Right kidney (tissue), 1 donor: Measurements from ENCODE around the gene COX7A2.

ENCODE experiments used
- DNase-seq: peaks from one replicate; pipeline ENCODE4 v3.0.0-alpha.2; 2016

Gene COX7A2

DNA sequence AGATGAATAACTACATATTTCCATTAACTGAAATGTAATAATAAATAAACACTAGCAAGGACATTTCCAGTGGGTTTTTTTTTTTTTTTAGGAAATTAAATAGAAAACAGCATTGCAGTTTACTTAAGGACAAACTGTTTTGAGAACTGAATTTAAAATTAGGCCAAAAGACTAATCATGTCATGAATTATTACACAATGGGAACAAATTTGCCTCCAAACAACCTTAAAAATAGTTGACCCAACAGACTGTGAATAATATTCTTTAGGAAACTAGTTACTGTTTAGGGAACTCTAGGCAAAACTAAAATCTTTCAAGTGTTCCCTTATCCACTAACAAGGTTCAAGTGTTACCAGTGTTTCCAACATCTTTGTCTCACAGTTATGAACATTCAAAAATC lies 21.3 kb downstream of the COX7A2 start:
- no peak for DNase-seq

DNA sequence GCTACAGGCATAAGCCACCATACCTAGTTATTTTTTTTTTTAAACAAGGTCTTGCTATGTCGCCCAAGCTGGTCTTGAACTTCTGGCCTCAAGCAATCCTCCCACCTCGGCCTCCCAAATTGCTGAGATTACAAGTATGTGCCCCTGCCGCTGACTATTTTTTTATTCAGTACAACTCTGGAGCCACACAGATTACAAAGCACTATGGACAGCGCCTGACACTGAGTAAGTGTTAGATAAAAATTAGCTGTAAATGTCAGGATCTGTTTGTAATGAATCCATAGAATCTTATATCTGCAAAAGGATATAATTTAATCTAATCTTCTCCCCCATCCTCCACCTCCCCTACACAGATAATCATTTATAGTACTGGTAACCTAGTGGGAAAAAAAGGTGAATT lies 22.5 kb downstream of the COX7A2 start:
- DNase-seq, result no peak

DNA sequence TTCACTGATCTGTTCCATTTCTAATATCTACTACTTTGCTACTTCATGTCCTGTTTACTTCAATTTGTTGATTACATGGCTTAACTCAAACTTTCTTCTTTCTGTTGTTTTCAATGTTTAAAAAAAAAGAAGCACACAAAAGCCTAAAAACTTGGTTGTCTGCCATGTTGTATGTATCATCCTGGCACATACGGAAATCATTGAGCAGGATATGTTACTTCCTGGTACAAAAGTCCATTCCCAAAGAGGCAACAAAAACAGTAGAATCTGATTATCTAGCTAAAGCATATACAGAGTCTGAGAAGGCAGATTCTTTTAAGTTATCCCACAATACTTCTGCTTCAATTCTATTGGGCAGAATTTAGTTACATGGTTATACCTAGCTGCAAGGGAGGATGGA lies 23.2 kb downstream of the COX7A2 start:
- no peak for DNase-seq

DNA sequence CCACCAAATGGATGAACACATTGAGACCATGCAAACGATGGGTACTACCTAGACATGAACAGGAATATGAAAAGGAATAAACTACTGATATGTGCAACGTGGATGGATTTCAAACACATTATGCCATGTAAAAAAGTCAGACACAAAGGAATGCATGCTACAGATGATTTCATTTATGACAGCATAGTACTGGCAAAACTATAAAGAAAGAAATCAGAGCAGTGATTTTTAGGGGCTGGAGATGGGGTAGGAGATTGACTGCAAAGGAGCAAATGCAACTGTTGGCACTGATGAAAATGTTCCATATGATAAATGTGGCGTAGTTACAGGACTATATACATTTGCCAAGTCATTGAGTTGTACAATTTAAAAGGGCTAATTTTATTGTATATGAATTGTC lies 24.3 kb downstream of the COX7A2 start:
- DNase-seq, result no peak

GRCh38 chr6:75217193-75217592 lies 26.4 kb downstream of the COX7A2 start:
- DNase-seq, result no peak

DNA sequence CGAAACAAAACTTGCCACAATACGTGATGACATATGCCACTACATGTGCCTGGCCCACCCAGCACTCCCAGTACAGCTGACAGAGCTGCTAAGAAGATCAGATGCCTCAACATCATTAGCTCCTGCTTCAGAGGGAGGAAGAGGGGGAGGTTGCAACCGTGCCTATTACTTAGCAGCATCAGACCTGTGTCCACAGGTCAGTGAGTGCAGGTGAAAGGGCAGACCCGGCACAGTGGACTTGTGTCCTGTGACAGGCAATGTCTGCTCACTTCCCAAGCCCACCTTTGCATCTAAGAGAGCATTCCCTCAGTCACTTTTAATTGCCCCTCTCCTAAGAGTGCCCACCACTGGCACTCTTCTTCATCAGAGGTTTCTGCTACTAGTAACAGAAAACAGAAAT lies 28.3 kb downstream of the COX7A2 start:
- DNase-seq, result no peak

GRCh38 chr6:75213732-75214131 lies 29.9 kb downstream of the COX7A2 start:
- DNase-seq, result no peak

- DNase-seq, result no peak
These were observed 30.5 kb downstream of the COX7A2 start for GRCh38 chr6:75213112-75213511.

GRCh38 chr6:75211920-75212590 lies 31.5 kb downstream of the COX7A2 start:
- no peak for DNase-seq

DNA sequence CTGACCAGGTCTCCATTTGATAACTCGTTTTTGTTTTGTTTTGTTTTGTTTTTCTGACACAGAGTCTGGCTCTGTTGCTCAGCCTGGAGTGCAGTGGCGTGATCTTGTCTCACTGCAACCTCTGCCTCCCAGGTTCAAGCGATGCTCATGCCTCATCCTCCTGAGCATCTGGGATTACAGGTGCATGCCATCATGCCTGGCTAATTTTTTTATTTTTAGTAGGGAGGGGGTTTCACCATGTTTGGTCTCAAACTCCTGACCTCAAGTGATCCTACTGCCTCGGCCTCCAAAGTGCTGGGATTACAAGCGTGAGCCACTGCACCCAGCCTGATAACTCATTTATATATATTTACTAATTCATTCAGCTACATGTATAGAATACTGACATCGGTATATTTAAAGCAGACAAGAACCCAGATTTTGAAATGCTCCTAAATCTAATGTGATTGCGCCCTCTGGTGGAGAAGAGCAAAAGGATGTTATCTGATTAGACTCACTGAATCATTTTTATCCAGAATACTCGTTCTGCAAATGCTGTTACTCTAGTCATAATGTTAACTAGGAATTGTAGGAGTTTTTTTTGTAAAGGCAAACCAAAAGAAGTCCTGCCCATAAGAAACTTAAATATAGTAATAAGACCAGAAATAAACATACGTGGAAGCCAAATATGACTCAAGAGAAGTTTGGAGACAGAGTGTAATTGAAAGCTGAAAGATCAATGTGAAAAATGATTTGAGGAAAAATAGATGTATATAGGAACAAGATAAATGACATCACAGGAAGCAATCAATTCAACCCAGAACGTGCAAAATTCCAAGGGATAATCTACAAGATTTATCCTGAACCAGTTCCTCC lies 32.5 kb downstream of the COX7A2 start:
- no peak for DNase-seq

- no peak for DNase-seq
These were observed 34.3 kb downstream of the COX7A2 start for GRCh38 chr6:75209184-75209723.

GRCh38 chr6:75208298-75209183 lies 35.1 kb downstream of the COX7A2 start:
- peak; percentile 78 for DNase-seq

- peak; percentile 70 for DNase-seq
These were observed 36.8 kb downstream of the COX7A2 start for GRCh38 chr6:75206576-75207342.

DNA sequence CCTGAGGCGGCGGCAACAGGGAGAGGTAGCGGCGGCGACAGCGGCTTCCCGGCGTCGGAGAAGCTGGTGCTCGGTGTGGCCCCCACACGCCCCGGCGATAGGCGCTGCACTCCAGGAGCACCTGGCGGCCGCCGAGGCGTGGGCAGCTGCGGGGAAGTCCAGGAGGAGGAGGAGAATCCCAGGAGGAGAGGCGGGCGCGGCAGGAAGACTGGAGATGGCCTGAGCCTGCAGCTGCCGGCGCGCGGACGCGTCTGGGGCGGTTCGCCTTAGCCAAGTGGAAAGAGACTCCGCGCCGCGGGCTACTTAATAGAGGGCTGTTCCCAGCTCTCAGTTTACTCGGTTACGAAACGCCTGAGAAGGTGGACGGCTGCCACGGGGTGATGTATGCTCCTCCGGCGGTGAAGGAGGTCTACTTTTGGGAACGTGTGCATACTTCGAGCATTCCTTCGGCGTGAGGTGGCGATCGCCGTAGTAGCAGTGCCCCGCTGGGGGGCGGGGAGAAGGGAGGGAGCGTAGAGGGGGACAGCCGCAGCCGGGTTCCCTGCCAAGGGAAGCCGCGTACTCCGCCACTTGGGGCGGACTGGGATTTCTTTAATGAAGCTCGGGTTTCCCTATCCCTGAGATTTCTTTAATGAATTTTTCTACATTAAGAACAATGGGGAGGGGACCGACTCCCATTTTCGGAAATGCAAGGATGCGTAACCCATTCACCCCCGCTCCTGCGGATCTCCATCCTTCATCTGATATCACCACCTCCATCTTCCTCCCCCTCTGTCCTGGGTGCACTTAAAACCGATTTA lies 37.6 kb downstream of the COX7A2 start, which contains the start of gene COL12A1:
Gene COL12A1 (minus strand): TSS at position 278 of the 800 bp plus-strand sequence. CDS start 3,261 bp downstream, outside the sequence.
- peak; percentile 88 for DNase-seq

DNA sequence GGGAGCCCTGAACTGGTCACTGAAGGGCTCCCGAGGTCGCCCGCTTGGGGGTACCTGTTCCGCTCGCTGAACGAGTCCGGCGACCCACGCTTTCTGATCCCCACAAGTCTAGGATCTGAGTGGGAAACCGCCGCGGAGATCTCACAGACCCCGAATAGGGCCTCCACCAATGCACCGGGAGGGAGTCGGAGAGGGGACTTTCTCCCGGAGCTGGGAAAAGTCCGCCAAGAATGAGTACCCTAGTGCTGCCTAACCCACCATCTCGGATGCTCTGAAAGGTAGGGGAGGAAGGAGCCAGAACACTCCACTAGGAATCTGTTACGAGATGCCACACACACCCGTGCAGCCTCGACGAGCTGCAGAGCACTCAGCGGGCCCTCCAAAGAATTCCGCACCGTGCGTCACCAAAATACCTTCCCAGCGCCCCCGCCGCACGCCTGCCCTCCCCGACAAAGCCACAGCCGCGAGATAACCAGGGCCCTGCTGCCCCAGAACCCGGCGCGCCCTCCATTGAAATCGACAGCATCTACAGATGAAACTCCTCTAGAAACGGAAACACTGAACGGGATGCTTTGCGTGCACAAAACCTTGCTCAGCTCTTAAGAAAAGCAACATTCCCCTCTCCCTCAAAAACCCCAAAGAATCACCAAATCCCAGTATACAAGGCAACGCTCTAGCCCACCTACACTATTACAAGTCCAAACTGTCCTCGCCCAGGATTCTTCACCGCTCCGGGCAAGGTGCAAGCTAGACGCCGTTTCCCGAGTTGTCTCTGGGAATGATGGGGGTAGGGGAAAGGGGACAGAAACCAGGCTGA lies 38.4 kb downstream of the COX7A2 start:
- DNase-seq, result peak; percentile 71

- peak; percentile 69 for DNase-seq
These were observed 39.2 kb downstream of the COX7A2 start for GRCh38 chr6:75204217-75204958.

DNA sequence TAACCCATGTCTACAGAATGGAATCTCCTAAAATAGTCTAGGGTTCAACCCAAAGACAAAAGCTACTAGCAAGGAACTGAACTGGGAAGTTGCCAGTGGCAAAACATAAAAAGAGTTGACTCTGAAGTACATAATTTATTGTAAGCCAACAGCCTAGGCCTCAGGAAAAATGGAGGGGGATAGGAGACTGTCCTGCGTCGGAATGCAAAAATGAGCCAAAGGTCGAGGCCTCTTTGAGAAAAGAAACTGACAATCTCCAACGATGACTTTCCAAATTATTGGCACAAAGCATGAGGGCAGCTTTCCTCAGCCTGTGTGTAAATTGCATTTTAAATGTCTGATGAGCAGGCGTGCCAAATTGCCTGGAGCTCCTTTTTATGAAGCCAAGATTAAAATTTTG lies 39.9 kb downstream of the COX7A2 start:
- no peak for DNase-seq

DNA sequence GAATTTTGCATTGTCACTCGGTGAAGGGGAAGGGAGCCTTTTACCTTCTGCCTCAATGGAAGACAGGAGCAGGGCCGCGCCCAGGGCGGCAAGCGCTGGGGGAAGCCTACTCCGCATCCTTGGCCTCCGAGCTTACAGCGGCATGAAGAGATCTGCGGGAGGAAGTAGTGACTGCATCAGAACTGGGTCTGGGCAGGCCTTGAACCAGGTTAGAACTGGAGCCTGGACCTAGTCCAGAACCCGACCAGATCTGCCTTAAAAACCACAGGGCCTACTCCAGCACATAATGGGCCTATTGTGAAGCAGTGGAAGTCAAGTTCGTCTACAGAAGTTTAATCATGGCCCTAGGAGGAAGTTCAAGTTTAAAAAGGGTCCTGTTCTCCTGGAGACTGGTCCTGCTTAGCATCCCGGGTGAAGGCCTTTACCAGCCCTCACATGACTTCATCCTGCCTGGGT lies 40.9 kb downstream of the COX7A2 start:
- no peak for DNase-seq
